Neuron (in vitro differentiated cells): Measurements from ENCODE around the gene KCNJ16.
A peak's percentile ranks its signal among the peaks of the same experiment; 100 is the strongest.

Experiments
- H2AFZ ChIP-seq: one replicate; pipeline ENCODE4 v1.6.1; 2013; ENCODE audit warnings: low read depth, mild to moderate bottlenecking, inconsistent platforms, low read length, moderate library complexity
- H3K27me3 ChIP-seq: one replicate; pipeline ENCODE4 v1.6.1; 2013; ENCODE audit warnings: low read length; ENCODE audit not compliant: insufficient read depth
- H3K36me3 ChIP-seq: one replicate; pipeline ENCODE4 v1.6.1; 2013; ENCODE audit warnings: low read length; ENCODE audit not compliant: insufficient read depth
- H3K4me1 ChIP-seq: one replicate; pipeline ENCODE4 v1.6.1; 2013; ENCODE audit warnings: low read length; ENCODE audit not compliant: insufficient read depth
- H3K4me3 ChIP-seq: 2 replicates; pipeline ENCODE4 v1.5.1; 2013; ENCODE audit warnings: mild to moderate bottlenecking, low read length, moderate library complexity
- H3K9me3 ChIP-seq: one replicate; pipeline ENCODE4 v1.6.1; 2013; ENCODE audit warnings: low read length

The KCNJ16 gene

DNA sequence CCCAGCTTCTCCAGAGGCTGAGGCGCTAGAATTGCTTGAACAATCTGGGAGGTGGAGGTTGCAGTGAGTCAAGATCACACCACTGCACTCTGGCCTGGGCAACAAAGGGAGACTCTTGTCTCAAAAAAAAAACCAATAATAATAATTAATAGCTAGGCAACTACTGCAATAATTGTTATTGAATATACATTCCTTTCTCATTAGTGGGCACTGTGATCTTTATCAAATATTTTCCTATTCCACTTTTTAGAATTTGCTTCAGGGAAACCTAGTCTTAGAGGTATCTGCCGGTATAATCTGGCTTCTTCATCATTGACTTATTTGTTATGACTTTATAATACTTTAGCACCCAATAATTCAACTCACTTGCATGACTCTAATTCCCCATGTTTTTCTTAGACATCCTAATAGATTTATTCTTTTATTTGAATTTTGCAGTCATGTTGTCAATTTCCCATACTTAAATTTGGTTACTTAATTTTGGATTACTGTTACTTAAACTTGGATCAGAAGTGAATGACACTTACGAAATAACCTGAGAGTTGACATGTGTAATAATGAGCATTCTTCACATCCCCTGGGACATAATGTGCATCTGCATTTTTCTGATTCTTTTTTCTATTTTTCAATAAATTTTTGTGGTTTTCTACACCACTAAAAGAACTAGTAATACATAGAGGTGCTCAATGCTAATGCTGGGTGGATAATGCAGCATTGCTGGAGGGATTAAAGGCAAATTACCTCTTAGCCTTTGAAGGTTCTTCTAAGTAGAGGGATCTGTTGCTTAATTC lies 25.0 kb upstream of the KCNJ16 start:
- Histone ChIP-seq H3K9me3 (no peaks in the 10 kb centered on the region), H3K27me3 (no peaks in the 10 kb centered on the region), H3K4me1 (no peaks in the 10 kb centered on the region), H3K36me3 (no peaks in the 10 kb centered on the region), H2AFZ (no peak overlapping the region), H3K4me3 (no peak overlapping the region)

DNA sequence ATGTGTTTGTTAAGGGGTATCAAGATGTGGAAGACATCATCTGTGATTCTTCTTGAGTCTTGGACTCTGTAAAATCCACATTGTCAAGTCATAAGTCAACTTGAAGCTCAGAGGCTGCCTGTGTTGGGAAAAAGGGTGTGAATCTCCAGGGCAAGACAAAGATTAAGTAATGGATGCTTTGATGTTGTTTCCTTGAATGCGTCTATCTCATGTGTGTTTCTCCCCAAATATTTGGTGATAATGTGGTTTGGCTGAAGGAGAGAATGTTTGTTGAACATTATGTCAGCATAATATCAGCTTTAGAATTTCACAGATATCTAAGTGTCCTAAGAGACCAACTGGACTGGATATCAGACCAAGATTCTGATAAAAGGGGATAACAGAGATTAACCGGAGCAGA lies 24.1 kb upstream of the KCNJ16 start:
- no peaks in the 10 kb centered on the region for H3K36me3 ChIP-seq
- no peak overlapping the region for H3K4me3 ChIP-seq
- no peaks in the 10 kb centered on the region for H3K4me1 ChIP-seq
- no peaks in the 10 kb centered on the region for H3K27me3 ChIP-seq
- no peak overlapping the region for H2AFZ ChIP-seq
- no peaks in the 10 kb centered on the region for H3K9me3 ChIP-seq

GRCh38 chr17:70053241-70054234 lies 21.5 kb upstream of the KCNJ16 start:
- Histone ChIP-seq H3K27me3 (no peaks in the 10 kb centered on the region), H3K9me3 (no peaks in the 10 kb centered on the region), H3K36me3 (no peaks in the 10 kb centered on the region), H3K4me1 (no peaks in the 10 kb centered on the region), H3K4me3 (no peak overlapping the region), H2AFZ (peak overlapping the region; percentile 84)

DNA sequence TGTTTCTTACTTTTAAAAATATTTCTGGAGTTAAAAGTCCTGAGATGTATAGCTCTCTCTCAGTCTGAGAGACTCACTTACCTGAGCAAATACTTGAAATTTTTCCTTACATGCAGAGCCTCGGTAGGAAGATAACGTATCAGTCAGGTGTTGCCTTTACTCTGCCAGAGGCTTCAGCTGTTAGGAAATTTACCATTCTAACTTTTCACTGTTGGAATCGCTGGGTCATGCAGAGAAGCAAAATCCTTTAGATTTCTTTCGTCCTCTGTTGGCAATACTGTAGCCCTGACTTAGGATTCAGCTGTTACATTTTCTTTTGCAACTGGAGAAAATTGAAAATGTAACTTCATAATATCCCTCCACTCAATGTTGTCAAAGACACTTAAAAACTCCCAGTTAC lies 20.0 kb upstream of the KCNJ16 start:
- Histone ChIP-seq H3K4me3 (no peak overlapping the region), H3K9me3 (no peaks in the 10 kb centered on the region), H3K4me1 (no peaks in the 10 kb centered on the region), H3K36me3 (no peaks in the 10 kb centered on the region), H2AFZ (no peak overlapping the region), H3K27me3 (no peaks in the 10 kb centered on the region)

- no peaks in the 10 kb centered on the region for H3K9me3 ChIP-seq
- no peaks in the 10 kb centered on the region for H3K36me3 ChIP-seq
- no peaks in the 10 kb centered on the region for H3K27me3 ChIP-seq
- H2AFZ ChIP-seq, result no peak overlapping the region
- no peaks in the 10 kb centered on the region for H3K4me1 ChIP-seq
- H3K4me3 ChIP-seq, result no peak overlapping the region
Observed at GRCh38 chr17:70059071-70059470, 16.0 kb upstream of the KCNJ16 start.

DNA sequence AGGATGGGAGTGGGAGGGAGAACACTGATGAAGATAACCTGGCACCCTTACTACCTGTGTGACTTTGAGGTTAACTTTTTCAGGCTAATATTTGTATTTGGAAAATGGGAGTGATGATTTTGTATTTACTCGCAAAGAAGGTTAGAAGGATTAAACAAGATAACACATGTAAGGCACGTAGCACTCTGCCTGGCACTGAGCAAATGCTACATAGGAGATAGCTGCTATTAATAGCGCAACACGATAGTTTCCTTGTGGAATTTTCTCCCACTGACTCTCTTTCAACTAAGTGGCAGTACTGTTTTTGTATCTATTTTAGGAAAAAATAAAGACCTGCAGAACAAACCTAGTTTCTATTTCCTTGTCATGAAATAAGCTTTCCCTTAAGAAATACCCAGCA lies 15.4 kb upstream of the KCNJ16 start:
- Histone ChIP-seq H3K27me3 (no peaks in the 10 kb centered on the region), H3K36me3 (no peaks in the 10 kb centered on the region), H3K4me1 (no peaks in the 10 kb centered on the region), H2AFZ (no peak overlapping the region), H3K9me3 (no peaks in the 10 kb centered on the region), H3K4me3 (no peak overlapping the region)

- Histone ChIP-seq H3K36me3 (no peaks in the 10 kb centered on the region), H3K4me1 (no peaks in the 10 kb centered on the region), H3K4me3 (no peak overlapping the region), H3K9me3 (no peaks in the 10 kb centered on the region), H2AFZ (no peak overlapping the region), H3K27me3 (no peaks in the 10 kb centered on the region)
Observed at GRCh38 chr17:70060415-70060814, 14.6 kb upstream of the KCNJ16 start.

- no peak overlapping the region for H2AFZ ChIP-seq
- H3K27me3 ChIP-seq, result no peaks in the 10 kb centered on the region
- no peaks in the 10 kb centered on the region for H3K36me3 ChIP-seq
- H3K9me3 ChIP-seq, result no peaks in the 10 kb centered on the region
- H3K4me1 ChIP-seq, result no peaks in the 10 kb centered on the region
- H3K4me3 ChIP-seq, result no peak overlapping the region
Observed at GRCh38 chr17:70067134-70067533, 7.9 kb upstream of the KCNJ16 start.

GRCh38 chr17:70070305-70071027 lies 4.6 kb upstream of the KCNJ16 start:
- H2AFZ ChIP-seq, result no peak overlapping the region
- H3K4me3 ChIP-seq, result no peak overlapping the region
- no peaks in the 10 kb centered on the region for H3K27me3 ChIP-seq

GRCh38 chr17:70071127-70071526 lies 3.9 kb upstream of the KCNJ16 start:
- H2AFZ ChIP-seq, result no peak overlapping the region
- H3K36me3 ChIP-seq, result no peaks in the 10 kb centered on the region
- H3K4me1 ChIP-seq, result no peaks in the 10 kb centered on the region
- H3K4me3 ChIP-seq, result no peak overlapping the region
- no peaks in the 10 kb centered on the region for H3K27me3 ChIP-seq
- no peaks in the 10 kb centered on the region for H3K9me3 ChIP-seq

More at GRCh38 chr17:70070305-70071027, 4.6 kb upstream of the KCNJ16 start:
- H3K9me3 ChIP-seq, result no peaks in the 10 kb centered on the region
- H3K36me3 ChIP-seq, result no peaks in the 10 kb centered on the region
- H3K4me1 ChIP-seq, result no peaks in the 10 kb centered on the region

- no peak overlapping the region for H2AFZ ChIP-seq
- H3K9me3 ChIP-seq, result no peaks in the 10 kb centered on the region
- H3K4me3 ChIP-seq, result no peak overlapping the region
- H3K36me3 ChIP-seq, result no peaks in the 10 kb centered on the region
- H3K4me1 ChIP-seq, result no peaks in the 10 kb centered on the region
- no peaks in the 10 kb centered on the region for H3K27me3 ChIP-seq
Observed at GRCh38 chr17:70071620-70072019, 3.4 kb upstream of the KCNJ16 start.

- H3K4me3 ChIP-seq, result no peak overlapping the region
- H3K9me3 ChIP-seq, result no peaks in the 10 kb centered on the region
- no peaks in the 10 kb centered on the region for H3K4me1 ChIP-seq
- H3K27me3 ChIP-seq, result no peaks in the 10 kb centered on the region
- H3K36me3 ChIP-seq, result no peaks in the 10 kb centered on the region
- H2AFZ ChIP-seq, result no peak overlapping the region
Observed at GRCh38 chr17:70072546-70073309, 2.3 kb upstream of the KCNJ16 start.
